Activated CD4-positive, alpha-beta T cell treated with anti-CD3 and anti-CD28 coated beads, Interleukin-2, amount 10 ng/mL, durations not matched to agents 24 days and 14 days (primary cell): Measurements from ENCODE around the gene ARL3. TPM values are rescaled to one million over a fixed set of nuclear protein-coding genes. Genes with fewer than 3 reads are reported as not detected.
"Not testable (repeated sequence)": the region's sequence is repeated elsewhere in the genome, so short reads cannot be mapped to it uniquely, and the experiment has no call there.

Experiments used
- DNase-seq: peaks from one replicate; pipeline ENCODE4 v3.0.0; 2022
- H3K27ac Mint-ChIP-seq: one replicate; pipeline ENCODE4 v1.8.0; 2022; ENCODE audit warnings: mild to moderate bottlenecking, mixed read lengths
- H3K27me3 Mint-ChIP-seq: one replicate; pipeline ENCODE4 v1.8.0; 2022; ENCODE audit warnings: mixed read lengths
- H3K36me3 Mint-ChIP-seq: one replicate; pipeline ENCODE4 v1.8.0; 2022; ENCODE audit warnings: low read depth, mild to moderate bottlenecking, mixed read lengths
- H3K4me1 Mint-ChIP-seq: one replicate; pipeline ENCODE4 v1.8.0; 2021; ENCODE audit warnings: mixed read lengths
- H3K4me3 Mint-ChIP-seq: one replicate; pipeline ENCODE4 v1.8.0; 2022; ENCODE audit warnings: mild to moderate bottlenecking, moderate library complexity, mixed read lengths
- H3K9me3 Mint-ChIP-seq: one replicate; pipeline ENCODE4 v1.8.0; 2021; ENCODE audit warnings: mixed read lengths
- intact Hi-C: fragments of 100-400 bp; cut with micrococcal nuclease; formaldehyde crosslinking; loops from one replicate; pipeline ENCODE4 v1.15.1; 2023
- total RNA-seq: library from RNA; stranded (reverse); gene quantifications from 2 replicates; pipeline ENCODE4 v1.2.3, GENCODE V29; 2022

The ARL3 gene
- 6.3 and 6.4 TPM in 2 replicates for total RNA-seq

GRCh38 chr10:102713814-102714620, at the start of gene ARL3:
TSS of gene ARL3 (minus strand) at chr10:102714397. CDS start at chr10:102714275, 122 bp downstream.
- peaks cover 41% of the 10 kb centered on the region for H3K4me1 Mint-ChIP-seq

DNA sequence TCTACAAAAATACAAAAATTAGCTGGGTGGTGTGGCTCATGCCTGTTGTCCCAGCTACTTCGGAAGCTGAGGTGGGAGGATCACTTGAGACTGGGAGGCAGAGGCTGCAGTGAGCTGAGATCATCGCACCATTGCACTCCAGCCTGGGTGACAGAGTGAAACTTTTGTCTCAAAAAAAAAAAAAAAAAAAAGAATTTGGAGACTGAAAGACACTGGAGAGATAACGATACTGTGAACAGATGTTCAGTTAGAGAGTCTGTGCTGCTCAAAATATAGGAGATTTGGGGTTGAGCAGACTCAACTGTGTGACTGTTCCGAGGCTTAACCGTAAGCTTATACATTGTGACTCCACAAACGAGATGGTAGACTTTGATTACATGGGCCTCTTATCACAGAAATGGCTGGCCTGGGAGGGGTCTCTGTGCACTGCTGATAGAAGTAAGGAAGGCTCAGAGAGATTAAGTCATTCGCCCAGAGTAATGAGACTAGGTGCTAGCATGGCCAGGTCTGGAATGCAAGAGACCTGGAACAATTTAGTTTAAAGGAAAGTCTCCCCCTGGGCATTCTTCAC, 48.9 kb upstream of the ARL3 start:
- Mint-ChIP-seq H3K4me3 (no peak overlapping the region), H3K27me3 (no peaks in the 10 kb centered on the region), H3K36me3 (peaks cover 21% of the 10 kb centered on the region), H3K4me1 (peaks cover 22% of the 10 kb centered on the region), H3K27ac (no peak overlapping the region), H3K9me3 (no peaks in the 10 kb centered on the region)
- intact Hi-C loops: loop anchor here (2.0 kb wide), 1 partner anchor 14 kb away; no protein-coding TSS in a partner anchor
- no peak for DNase-seq

More at GRCh38 chr10:102713814-102714620, at the start of gene ARL3:
- peak within 1 kb of the TSS; percentile 80 for H3K4me3 Mint-ChIP-seq
- peak within 1 kb of the TSS; percentile 93 for H3K27ac Mint-ChIP-seq
- no peaks in the 10 kb centered on the region for H3K27me3 Mint-ChIP-seq
- intact Hi-C loops: loop anchor here (1.0 to 5.0 kb wide), 9 partner anchors 29 to 653 kb away; partner anchors contain the start of genes ACTR1A, BORCS7, GBF1 and SUFU
- no peaks in the 10 kb centered on the region for H3K9me3 Mint-ChIP-seq
- DNase-seq: peak; percentile 98
- H3K36me3 Mint-ChIP-seq: peaks cover 17% of the 10 kb centered on the region

DNA sequence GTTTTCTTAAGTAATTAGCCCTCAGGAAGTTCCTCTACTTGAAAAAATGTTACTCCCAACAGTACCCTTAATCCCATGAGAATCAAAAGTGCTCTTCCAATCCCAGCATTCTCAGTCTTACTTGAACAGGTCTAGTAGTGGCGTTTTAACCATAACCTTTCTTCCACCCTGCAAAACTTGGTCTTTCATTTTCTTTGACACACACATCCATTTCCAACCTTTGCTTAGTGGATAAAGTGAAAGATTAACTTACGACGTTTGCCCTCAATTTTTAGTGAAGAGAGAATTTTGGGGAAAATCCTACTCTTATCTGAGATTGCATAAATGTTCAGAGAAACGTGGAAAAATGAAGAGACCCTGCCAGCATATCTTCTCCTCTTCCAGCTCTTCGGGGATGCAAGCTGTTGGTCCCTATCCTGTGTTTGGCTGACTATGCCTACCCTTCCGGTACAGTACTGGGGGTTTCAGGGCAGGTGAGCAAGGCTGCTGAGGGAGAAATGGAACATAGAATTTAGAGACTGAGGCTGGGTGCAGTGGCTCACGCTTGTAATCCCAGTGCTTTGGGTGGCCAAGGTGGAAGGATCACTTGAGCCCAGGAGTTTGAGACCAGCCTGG, 48.3 kb upstream of the ARL3 start:
- H3K9me3 Mint-ChIP-seq: no peaks in the 10 kb centered on the region
- H3K27ac Mint-ChIP-seq: no peak overlapping the region
- intact Hi-C loops: loop anchor here (2.0 kb wide), 1 partner anchor 14 kb away; no protein-coding TSS in a partner anchor
- H3K4me1 Mint-ChIP-seq: peaks cover 19% of the 10 kb centered on the region
- no peaks in the 10 kb centered on the region for H3K27me3 Mint-ChIP-seq
- peaks cover 21% of the 10 kb centered on the region for H3K36me3 Mint-ChIP-seq
- H3K4me3 Mint-ChIP-seq: no peak overlapping the region
- no peak for DNase-seq

DNA sequence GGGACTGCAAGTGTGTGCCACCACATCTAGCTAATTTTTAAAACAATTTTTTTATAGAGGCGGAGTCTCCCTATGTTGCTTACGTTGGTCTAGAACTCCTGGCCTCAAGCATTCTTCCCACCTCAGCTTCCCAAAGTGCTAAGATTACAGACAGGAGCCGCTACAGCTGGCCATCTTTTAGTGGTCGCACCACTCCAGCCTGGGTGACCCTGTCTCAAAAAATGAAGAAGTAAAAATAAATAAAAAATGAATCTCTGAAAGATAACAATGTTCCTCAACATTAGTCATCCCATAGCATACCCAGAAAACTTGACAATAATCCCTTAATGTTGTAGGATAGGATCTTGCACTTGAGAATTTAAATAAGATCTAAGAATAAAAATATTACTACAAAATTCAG, 47.8 kb upstream of the ARL3 start:
- no peaks in the 10 kb centered on the region for H3K27me3 Mint-ChIP-seq
- H3K27ac Mint-ChIP-seq: no peak overlapping the region
- H3K36me3 Mint-ChIP-seq: peaks cover 21% of the 10 kb centered on the region
- intact Hi-C loops: loop anchor here (2.0 kb wide), 1 partner anchor 15 kb away; no protein-coding TSS in a partner anchor
- no peak for DNase-seq
- H3K4me1 Mint-ChIP-seq: peaks cover 18% of the 10 kb centered on the region
- no peaks in the 10 kb centered on the region for H3K9me3 Mint-ChIP-seq
- no peak overlapping the region for H3K4me3 Mint-ChIP-seq

- Mint-ChIP-seq H3K4me1 (peaks cover 18% of the 10 kb centered on the region), H3K27me3 (no peaks in the 10 kb centered on the region), H3K27ac (no peak overlapping the region), H3K9me3 (no peaks in the 10 kb centered on the region), H3K4me3 (no peak overlapping the region), H3K36me3 (peaks cover 14% of the 10 kb centered on the region)
- intact Hi-C loops: no loop called here
- no peak for DNase-seq
Measured at GRCh38 chr10:102759497-102760210, 45.5 kb upstream of the ARL3 start.

DNA sequence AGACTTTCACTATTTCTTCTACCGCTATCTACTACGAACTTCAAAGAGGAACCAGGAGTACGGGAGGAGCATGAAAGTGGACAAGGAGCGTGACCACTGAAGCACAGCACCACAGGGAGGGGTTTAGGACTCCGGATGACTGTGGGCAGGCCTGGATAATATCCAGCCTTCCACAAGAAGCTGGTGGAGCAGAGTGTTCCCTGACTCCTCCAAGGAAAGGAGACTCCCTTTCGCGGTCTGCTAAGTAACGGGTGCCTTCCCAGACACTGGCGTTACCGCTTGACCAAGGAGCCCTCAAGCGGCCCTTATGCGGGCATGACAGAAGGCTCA, 44.7 kb upstream of the ARL3 start:
- H3K27ac Mint-ChIP-seq, H3K9me3 Mint-ChIP-seq, DNase-seq, H3K27me3 Mint-ChIP-seq, intact Hi-C loops, H3K4me3 Mint-ChIP-seq: not testable (repeated sequence)
- Mint-ChIP-seq H3K36me3 (peaks cover 10% of the 10 kb centered on the region), H3K4me1 (peaks cover 15% of the 10 kb centered on the region)

DNA sequence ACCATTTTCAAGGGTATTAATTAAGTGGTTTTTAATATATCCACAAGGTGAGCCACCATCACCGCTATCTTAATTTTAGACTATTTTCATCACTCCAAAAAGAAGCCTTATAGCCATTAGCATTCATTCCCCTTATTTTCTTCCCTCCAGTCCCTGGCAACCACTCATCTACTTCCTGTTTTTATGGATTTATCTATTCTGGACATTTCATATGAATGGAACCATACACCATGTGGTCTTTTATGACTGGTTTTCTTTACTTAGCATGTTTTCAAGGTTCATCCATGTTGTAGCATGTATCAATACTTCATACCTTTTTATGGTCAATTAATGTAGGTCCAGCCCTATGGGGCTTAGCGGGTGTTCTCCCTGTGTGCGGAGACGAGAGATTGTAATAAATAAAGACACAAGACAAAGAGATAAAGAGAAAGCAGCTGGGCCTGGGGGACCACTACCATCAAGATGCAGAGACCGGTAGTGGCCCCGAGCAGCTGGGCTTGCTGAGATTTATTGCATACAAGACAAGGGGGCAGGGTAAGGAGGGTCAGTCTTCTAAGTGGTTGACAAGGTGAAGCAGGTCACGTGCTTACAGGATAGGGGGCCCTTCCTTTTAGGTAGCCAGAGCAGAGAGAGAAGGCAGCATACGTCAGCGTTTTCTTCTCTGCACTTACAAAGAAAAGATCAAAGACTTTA, 44.2 kb upstream of the ARL3 start:
- H3K4me3 Mint-ChIP-seq: no peak overlapping the region
- intact Hi-C loops: no loop called here

DNA sequence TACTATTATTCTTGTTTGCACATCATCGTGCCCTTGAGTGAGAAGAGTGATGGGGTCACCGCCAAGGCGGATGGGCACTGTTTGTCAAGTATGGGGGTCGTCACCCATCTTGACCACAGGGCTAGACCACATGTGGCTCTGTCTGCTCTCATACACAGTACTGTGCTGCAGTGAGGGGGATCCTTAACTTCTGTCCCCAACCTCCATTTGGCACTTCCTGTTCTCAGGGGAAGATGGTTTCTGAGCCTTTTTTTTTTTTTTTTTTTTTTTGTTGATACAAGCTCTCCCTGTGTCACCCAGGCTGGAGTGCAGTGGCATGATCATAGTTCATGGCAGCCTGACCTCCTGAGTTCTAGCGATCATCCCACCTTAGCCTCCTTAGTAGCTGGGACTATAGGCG, 43.1 kb upstream of the ARL3 start:
- Mint-ChIP-seq H3K9me3 (no peaks in the 10 kb centered on the region), H3K4me1 (peaks cover 28% of the 10 kb centered on the region), H3K36me3 (peaks cover 13% of the 10 kb centered on the region), H3K27ac (no peak overlapping the region), H3K27me3 (no peaks in the 10 kb centered on the region), H3K4me3 (no peak overlapping the region)
- intact Hi-C loops: no loop called here
- DNase-seq: no peak

More for the DNA sequence above, 44.2 kb upstream of the ARL3 start:
- Mint-ChIP-seq H3K9me3 (no peaks in the 10 kb centered on the region), H3K36me3 (peaks cover 10% of the 10 kb centered on the region), H3K4me1 (peaks cover 18% of the 10 kb centered on the region), H3K27me3 (no peaks in the 10 kb centered on the region), H3K27ac (peak overlapping the region; percentile 62)
- DNase-seq: no peak

GRCh38 chr10:102753718-102754117, 39.5 kb upstream of the ARL3 start:
- Mint-ChIP-seq H3K27me3 (no peaks in the 10 kb centered on the region), H3K4me1 (peaks cover 37% of the 10 kb centered on the region), H3K4me3 (no peak overlapping the region), H3K27ac (peak overlapping the region; percentile 14), H3K9me3 (no peaks in the 10 kb centered on the region), H3K36me3 (peaks cover 9% of the 10 kb centered on the region)
- DNase-seq: no peak
- intact Hi-C loops: loop anchor here (2.0 to 5.0 kb wide), 2 partner anchors 19 to 54 kb away; no protein-coding TSS in a partner anchor

GRCh38 chr10:102752934-102753664, 38.9 kb upstream of the ARL3 start:
- intact Hi-C loops: loop anchor here (2.0 to 5.0 kb wide), 2 partner anchors 20 to 54 kb away; no protein-coding TSS in a partner anchor
- H3K4me1 Mint-ChIP-seq: peaks cover 36% of the 10 kb centered on the region
- peak; percentile 75 for DNase-seq

GRCh38 chr10:102752266-102752930, 38.2 kb upstream of the ARL3 start:
- Mint-ChIP-seq H3K27me3 (no peaks in the 10 kb centered on the region), H3K9me3 (no peaks in the 10 kb centered on the region), H3K36me3 (peaks cover 7% of the 10 kb centered on the region), H3K4me1 (peaks cover 36% of the 10 kb centered on the region), H3K27ac (no peak overlapping the region), H3K4me3 (no peak overlapping the region)
- DNase-seq: no peak
- intact Hi-C loops: loop anchor here (2.0 to 5.0 kb wide), 2 partner anchors 20 to 55 kb away; no protein-coding TSS in a partner anchor

More at GRCh38 chr10:102752934-102753664, 38.9 kb upstream of the ARL3 start:
- Mint-ChIP-seq H3K36me3 (peaks cover 7% of the 10 kb centered on the region), H3K27me3 (no peaks in the 10 kb centered on the region), H3K27ac (peak overlapping the region; percentile 14), H3K4me3 (no peak overlapping the region), H3K9me3 (no peaks in the 10 kb centered on the region)

DNA sequence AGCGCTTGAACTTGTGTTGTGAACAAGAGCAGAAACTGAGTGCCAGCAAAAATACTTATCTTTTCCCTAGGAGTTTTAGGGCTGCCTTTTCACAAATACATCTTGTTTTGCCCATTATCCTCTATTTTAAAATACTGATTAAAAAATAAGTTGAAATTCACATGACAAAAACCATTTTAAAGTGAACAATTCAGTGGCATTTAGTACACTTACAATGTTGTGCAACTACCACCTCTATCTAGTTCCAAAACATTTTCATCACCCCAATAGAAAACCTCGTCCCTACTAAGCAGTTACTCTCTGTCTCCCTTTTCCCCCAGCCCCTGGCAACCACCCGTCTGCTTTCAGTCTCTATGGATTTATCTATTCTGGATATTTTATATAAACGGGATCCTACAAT, 31.0 kb upstream of the ARL3 start:
- H3K9me3 Mint-ChIP-seq: peaks cover 10% of the 10 kb centered on the region
- no peak for DNase-seq
- peaks cover 18% of the 10 kb centered on the region for H3K36me3 Mint-ChIP-seq
- no peaks in the 10 kb centered on the region for H3K27me3 Mint-ChIP-seq
- H3K4me3 Mint-ChIP-seq: peak overlapping the region; percentile 83
- intact Hi-C loops: no loop called here
- H3K27ac Mint-ChIP-seq: peak overlapping the region; percentile 81
- H3K4me1 Mint-ChIP-seq: peaks cover 40% of the 10 kb centered on the region
